Tibial nerve (tissue), 4 donors: Measurements from ENCODE around the gene KCNJ11.

Experiments used
- CTCF ChIP-seq, 5 experiments: fragments of 200-600 bp in 3 of 5; fragments of 450-650 bp in 2 of 5; sonication (generic) in 3 of 5; IDR thresholded peaks; one replicate each; pipeline ENCODE4 v1.5.1; 2016 to 2019; ENCODE audit warnings: antibody characterized with exemption in 5 of 5, mild to moderate bottlenecking in 3 of 5, moderate library complexity in 2 of 5
- EP300 ChIP-seq, 2 donors: sonication (generic); formaldehyde crosslinking; IDR thresholded peaks; one replicate each; pipeline ENCODE4 v1.6.1; 2017; ENCODE audit warnings: antibody characterized with exemption in 2 of 2, mild to moderate bottlenecking in 1 of 2
- POLR2A ChIP-seq, 2 donors: fragments of 450-650 bp; IDR thresholded peaks; one replicate each; pipeline ENCODE4 v1.6.1; 2017; ENCODE audit warnings: antibody characterized with exemption in 2 of 2, mild to moderate bottlenecking in 2 of 2, moderate library complexity in 2 of 2

- TF ChIP-seq CTCF (IDR thresholded peaks at IDR 0.05) (no peak), POLR2A (IDR thresholded peaks at IDR 0.05) (no peak), EP300 (IDR thresholded peaks at IDR 0.05) (no peak)
Measured at GRCh38 chr11:17414992-17415391, 26.5 kb upstream of the KCNJ11 start.
